ENCODE data around the gene MORC3.
A peak's percentile ranks its signal among the peaks of the same experiment; 100 is the strongest.
"Not testable (repeated sequence)": the region's sequence is repeated elsewhere in the genome, so short reads cannot be mapped to it uniquely, and the experiment has no call there.

The MORC3 gene

GRCh38 chr21:36385233-36386030, 65.4 kb downstream of the MORC3 start, which contains the start of gene CHAF1B:
Gene CHAF1B, plus strand, starts transcription at chr21:36385392. Its CDS starts 745 bp downstream, at chr21:36386137.
- peak; percentile 65 for DNase-seq (ENCODE audit: low spot score)

- peak; percentile 9 for DNase-seq (ENCODE audit: low spot score)
Measured at GRCh38 chr21:36386031-36386642, 66.1 kb downstream of the MORC3 start.

- DNase-seq (ENCODE audit: low spot score) = no peak
Measured at GRCh38 chr21:36388096-36388495, 68.1 kb downstream of the MORC3 start.

GRCh38 chr21:36388835-36389234, 68.8 kb downstream of the MORC3 start:
- no peak for DNase-seq (ENCODE audit: low spot score)

- DNase-seq (ENCODE audit: low spot score) = not testable (repeated sequence)
Measured at GRCh38 chr21:36391649-36392048, 71.7 kb downstream of the MORC3 start.

- no peak for DNase-seq (ENCODE audit: low spot score)
Measured at GRCh38 chr21:36395353-36396111, 75.5 kb downstream of the MORC3 start.

- DNase-seq (ENCODE audit: low spot score) = no peak
Measured at GRCh38 chr21:36396325-36396724, 76.3 kb downstream of the MORC3 start.

- no peak for DNase-seq (ENCODE audit: low spot score)
Measured at GRCh38 chr21:36396971-36397370, 77.0 kb downstream of the MORC3 start.

- no peak for DNase-seq (ENCODE audit: low spot score)
Measured at GRCh38 chr21:36397606-36398005, 77.6 kb downstream of the MORC3 start.

GRCh38 chr21:36399736-36400135, 79.7 kb downstream of the MORC3 start:
- DNase-seq (ENCODE audit: low spot score) = not testable (repeated sequence)

- DNase-seq (ENCODE audit: low spot score) = no peak
Measured at GRCh38 chr21:36400719-36401118, 80.7 kb downstream of the MORC3 start.

- DNase-seq (ENCODE audit: low spot score) = no peak
Measured at GRCh38 chr21:36402339-36402738, 82.3 kb downstream of the MORC3 start.

- DNase-seq (ENCODE audit: low spot score) = no peak
Measured at GRCh38 chr21:36403713-36404112, 83.7 kb downstream of the MORC3 start.

- DNase-seq (ENCODE audit: low spot score) = no peak
Measured at GRCh38 chr21:36408568-36408967, 88.6 kb downstream of the MORC3 start.

- no peak for DNase-seq (ENCODE audit: low spot score)
Measured at GRCh38 chr21:36411301-36411700, 91.3 kb downstream of the MORC3 start.

- DNase-seq (ENCODE audit: low spot score) = no peak
Measured at GRCh38 chr21:36412916-36413315, 92.9 kb downstream of the MORC3 start.

GRCh38 chr21:36415375-36415774, 95.4 kb downstream of the MORC3 start:
- no peak for DNase-seq (ENCODE audit: low spot score)

GRCh38 chr21:36419241-36419640, 99.2 kb downstream of the MORC3 start:
- no peak for DNase-seq (ENCODE audit: low spot score)

GRCh38 chr21:36419996-36420395, 100.0 kb downstream of the MORC3 start:
- peak; percentile 61 for DNase-seq (ENCODE audit: low spot score)

- DNase-seq (ENCODE audit: low spot score) = no peak
Measured at GRCh38 chr21:36420571-36421339, 100.8 kb downstream of the MORC3 start.

GRCh38 chr21:36422279-36423098, 102.5 kb downstream of the MORC3 start:
- peak; percentile 59 for DNase-seq (ENCODE audit: low spot score)
